A549 (cell line): ENCODE results near the gene RGPD4.

Source experiments
- BHLHE40 ChIP-seq: IDR thresholded peaks from 2 replicates; pipeline ENCODE4 v1.6.1; 2012; ENCODE audit warnings: low read depth, low read length, inconsistent platforms
- CTCF ChIP-seq: fragments of >200 bp; sonication (Bioruptor Twin); formaldehyde crosslinking; IDR thresholded peaks from 3 replicates; pipeline ENCODE4 v1.5.1; 2016
- HEYL ChIP-seq: fragments of 250-450 bp; sonication (Bioruptor Pico); IDR thresholded peaks from 2 replicates; pipeline ENCODE4 v1.8.0; 2021; ENCODE audit warnings: mild to moderate bottlenecking, moderate library complexity
- HOXB13 ChIP-seq: fragments of 250-450 bp; sonication (Bioruptor Pico); IDR thresholded peaks from 2 replicates; pipeline ENCODE4 v1.5.0; 2020; ENCODE audit warnings: low read depth, mild to moderate bottlenecking, moderate library complexity
- NFE2L2 ChIP-seq: fragments of 150-350 bp; conservative IDR thresholded peaks from 2 replicates; pipeline ENCODE4 v1.6.1; 2014; ENCODE audit warnings: low read length
- POLR2A ChIP-seq: IDR thresholded peaks from 2 replicates; pipeline ENCODE4 v1.6.1; 2012; ENCODE audit warnings: mild to moderate bottlenecking, low read length
- REST ChIP-seq: fragments of 200-600 bp; sonication (generic); IDR thresholded peaks from 2 replicates; pipeline ENCODE4 v1.6.1; 2016; ENCODE audit warnings: antibody characterized with exemption, mild to moderate bottlenecking, moderate library complexity
- SMC3 ChIP-seq: fragments of >200 bp; sonication (Bioruptor Twin); formaldehyde crosslinking; IDR thresholded peaks from 3 replicates; pipeline ENCODE4 v1.6.1; 2018; ENCODE audit warnings: inconsistent platforms
- SREBF2 ChIP-seq: fragments of 450-650 bp; IDR thresholded peaks from 2 replicates; pipeline ENCODE4 v1.6.1; 2014; ENCODE audit warnings: mild to moderate bottlenecking, moderate library complexity

DNA sequence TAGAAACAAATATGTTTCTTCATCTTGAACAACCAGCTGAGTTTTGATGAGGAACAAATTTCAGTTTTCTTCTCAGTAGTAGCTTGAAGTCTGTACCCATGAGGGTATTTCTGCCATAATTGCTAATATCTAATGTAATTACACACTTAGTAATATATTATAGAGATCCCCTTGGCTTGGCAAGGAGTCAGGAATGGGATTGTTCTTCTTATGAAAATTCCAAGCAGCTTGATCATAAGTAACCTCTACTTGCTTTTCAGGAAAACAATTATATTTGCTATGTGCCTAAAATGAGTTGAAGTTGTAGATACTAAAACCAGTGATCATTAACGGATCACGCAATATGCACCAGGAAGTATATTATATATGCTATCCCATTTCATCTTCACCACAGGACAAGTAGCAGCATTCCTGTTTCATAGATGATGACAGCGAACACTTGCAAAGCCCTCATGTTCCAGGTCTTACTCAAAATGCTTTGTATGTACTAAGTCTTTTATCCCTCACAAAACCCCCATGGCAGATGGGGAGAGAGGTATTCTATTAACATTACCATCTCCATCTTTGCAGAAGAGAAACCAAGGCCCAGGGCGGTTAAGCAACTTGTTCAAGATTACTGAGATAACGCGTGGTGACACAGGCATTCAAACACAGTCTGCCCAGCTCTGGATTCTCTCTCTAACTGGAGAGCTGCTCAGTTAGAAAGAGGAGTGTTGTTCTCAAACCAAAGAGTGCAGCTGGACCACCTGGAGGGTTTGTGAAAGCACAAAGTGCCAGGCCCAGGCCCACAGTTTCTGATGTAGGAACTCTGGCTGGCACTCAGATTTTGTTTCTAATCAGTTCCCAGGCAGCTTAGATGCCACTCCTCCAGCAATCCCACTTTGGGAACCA is 21.8 kb upstream of the RGPD4 start:
- TF ChIP-seq CTCF = no peak
- no peak for TF ChIP-seq REST
- no peak for TF ChIP-seq SMC3
- TF ChIP-seq POLR2A = no peak
- TF ChIP-seq HEYL (CRISPR knock-in tag) = no peak
- TF ChIP-seq BHLHE40 = no peak
- no peak for TF ChIP-seq HOXB13 (CRISPR knock-in tag)
- no peak for TF ChIP-seq NFE2L2
- TF ChIP-seq SREBF2 = no peak
